Parathyroid adenoma (tissue), 2 donors: ENCODE measurements around the gene PPOX.

Experiments used
- H2AFZ ChIP-seq: fragments of 300-600 bp; sonication (generic); one replicate; pipeline ENCODE4 v1.7.0; 2017; ENCODE audit warnings: antibody characterized with exemption, mild to moderate bottlenecking
- H3K27ac ChIP-seq: fragments of 300-600 bp; sonication (generic); one replicate; pipeline ENCODE4 v1.7.0; 2017
- H3K27me3 ChIP-seq: fragments of 300-600 bp; sonication (generic); one replicate; pipeline ENCODE4 v1.7.0; 2017; ENCODE audit warnings: low read length; ENCODE audit not compliant: control insufficient read depth, insufficient read depth
- H3K36me3 ChIP-seq: fragments of 300-600 bp; sonication (generic); one replicate; pipeline ENCODE4 v1.7.0; 2017; ENCODE audit warnings: low read length; ENCODE audit not compliant: control insufficient read depth, insufficient read depth
- H3K4me1 ChIP-seq: fragments of 300-600 bp; sonication (generic); one replicate; pipeline ENCODE4 v1.7.0; 2017; ENCODE audit warnings: control low read depth
- H3K4me2 ChIP-seq: fragments of 300-600 bp; sonication (generic); one replicate; pipeline ENCODE4 v1.7.0; 2017; ENCODE audit warnings: low read length
- H3K4me3 ChIP-seq: fragments of 300-600 bp; sonication (generic); one replicate; pipeline ENCODE4 v1.7.0; 2017; ENCODE audit warnings: low read depth, low read length
- H3K79me2 ChIP-seq: fragments of 300-600 bp; sonication (generic); one replicate; pipeline ENCODE4 v1.7.0; 2017; ENCODE audit warnings: control low read depth
- H3K9ac ChIP-seq: fragments of 300-600 bp; sonication (generic); one replicate; pipeline ENCODE4 v1.7.0; 2017; ENCODE audit warnings: mild to moderate bottlenecking
- H3K9me3 ChIP-seq: fragments of 300-600 bp; sonication (generic); one replicate; pipeline ENCODE4 v1.7.0; 2017; ENCODE audit warnings: low read length; ENCODE audit not compliant: control insufficient read depth
- CTCF ChIP-seq: fragments of 300-600 bp; sonication (generic); IDR thresholded peaks from one replicate; pipeline ENCODE4 v1.7.0; 2017; ENCODE audit warnings: antibody characterized with exemption, mild to moderate bottlenecking
- donor health status: primary hyperparathyroidism.

Gene PPOX

DNA sequence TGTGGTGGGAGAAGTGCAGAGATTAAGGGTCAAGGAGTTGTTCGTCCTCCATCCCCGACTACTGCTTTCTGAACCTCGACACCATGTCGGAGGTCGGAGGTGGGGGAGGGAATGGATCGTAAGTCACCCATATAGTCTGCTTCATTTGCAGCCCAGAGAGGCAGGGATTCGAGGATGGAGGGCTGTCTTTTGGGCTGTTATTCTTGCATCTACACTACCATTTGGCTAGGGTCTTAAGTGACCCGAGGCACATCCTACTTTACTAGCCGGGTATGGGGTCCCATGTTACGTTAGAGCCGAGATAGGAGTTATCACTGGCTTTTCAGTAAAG, 6.3 kb upstream of the PPOX start:
- peaks cover 4% of the 10 kb centered on the region for H3K79me2 ChIP-seq
- no peak for TF ChIP-seq CTCF
- peak overlapping the region; percentile 94 for H3K4me3 ChIP-seq
- H3K9me3 ChIP-seq, result no peaks in the 10 kb centered on the region
- H3K4me1 ChIP-seq, result no peaks in the 10 kb centered on the region
- peak overlapping the region; percentile 87 for H2AFZ ChIP-seq
- H3K36me3 ChIP-seq, result no peaks in the 10 kb centered on the region
- peak overlapping the region; percentile 91 for H3K27ac ChIP-seq
- H3K9ac ChIP-seq, result peak overlapping the region; percentile 37
- H3K27me3 ChIP-seq, result no peaks in the 10 kb centered on the region
- H3K4me2 ChIP-seq, result peak overlapping the region; percentile 69

- Histone ChIP-seq H3K9me3 (no peaks in the 10 kb centered on the region), H3K4me1 (no peaks in the 10 kb centered on the region), H3K4me2 (peak overlapping the region; percentile 69), H3K79me2 (peaks cover 4% of the 10 kb centered on the region), H3K36me3 (no peaks in the 10 kb centered on the region), H3K27me3 (no peaks in the 10 kb centered on the region), H3K9ac (no peak overlapping the region), H3K4me3 (peak overlapping the region; percentile 94), H2AFZ (no peak overlapping the region), H3K27ac (no peak overlapping the region)
- TF ChIP-seq CTCF, result no peak
Observed at GRCh38 chr1:161160671-161161145, 5.5 kb upstream of the PPOX start.

DNA sequence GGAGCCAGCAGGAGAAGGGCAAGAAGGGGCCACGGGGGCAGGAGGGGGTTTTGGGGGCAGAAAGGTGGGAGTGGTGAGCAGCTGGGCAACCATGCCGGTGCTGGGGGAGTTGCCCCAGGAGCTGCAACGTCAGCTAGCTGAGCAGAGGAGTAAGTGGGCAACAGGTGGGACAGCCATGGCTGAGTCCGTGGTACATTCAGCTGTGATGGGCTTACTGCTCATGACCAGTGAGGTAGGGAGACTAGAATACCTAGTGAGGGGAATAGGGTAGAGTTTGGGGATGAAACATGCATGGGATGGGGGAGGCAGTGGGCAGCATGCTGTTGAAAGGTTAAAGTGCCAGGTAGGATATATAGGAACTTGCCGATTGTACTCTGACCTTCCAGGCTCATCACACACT, 4.6 kb upstream of the PPOX start:
- Histone ChIP-seq H3K27me3 (no peaks in the 10 kb centered on the region), H3K27ac (no peak overlapping the region), H3K9me3 (no peaks in the 10 kb centered on the region), H3K79me2 (peaks cover 4% of the 10 kb centered on the region), H3K4me3 (no peak overlapping the region), H2AFZ (no peak overlapping the region), H3K36me3 (no peaks in the 10 kb centered on the region), H3K4me2 (no peak overlapping the region), H3K4me1 (no peaks in the 10 kb centered on the region), H3K9ac (no peak overlapping the region)
- no peak for TF ChIP-seq CTCF

DNA sequence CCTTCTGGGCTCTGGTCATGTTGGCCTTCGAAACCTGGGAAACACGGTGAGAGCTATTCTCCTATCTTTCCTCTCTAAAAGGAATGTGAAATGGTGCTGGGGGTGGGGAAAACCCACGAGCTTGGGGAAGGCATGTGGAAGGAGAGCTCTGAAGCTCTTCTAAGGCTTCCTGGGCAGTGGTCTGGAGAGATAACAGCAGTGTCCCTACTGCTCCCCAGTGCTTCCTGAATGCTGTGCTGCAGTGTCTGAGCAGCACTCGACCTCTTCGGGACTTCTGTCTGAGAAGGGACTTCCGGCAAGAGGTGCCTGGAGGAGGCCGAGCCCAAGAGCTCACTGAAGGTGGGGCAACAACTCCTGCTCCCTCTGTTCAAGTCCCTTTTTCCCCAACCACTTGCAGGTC, 4.2 kb upstream of the PPOX start:
- Histone ChIP-seq H3K4me1 (no peaks in the 10 kb centered on the region), H3K79me2 (peaks cover 4% of the 10 kb centered on the region), H3K9me3 (no peaks in the 10 kb centered on the region), H3K36me3 (no peaks in the 10 kb centered on the region), H3K27me3 (no peaks in the 10 kb centered on the region), H3K9ac (no peak overlapping the region), H3K4me3 (no peak overlapping the region), H2AFZ (no peak overlapping the region), H3K27ac (no peak overlapping the region), H3K4me2 (no peak overlapping the region)
- TF ChIP-seq CTCF, result no peak

- no peaks in the 10 kb centered on the region for H3K9me3 ChIP-seq
- no peak overlapping the region for H3K27ac ChIP-seq
- no peak overlapping the region for H2AFZ ChIP-seq
- TF ChIP-seq CTCF, result no peak
- no peaks in the 10 kb centered on the region for H3K36me3 ChIP-seq
- H3K79me2 ChIP-seq, result peaks cover 4% of the 10 kb centered on the region
- H3K4me2 ChIP-seq, result no peak overlapping the region
- H3K27me3 ChIP-seq, result no peaks in the 10 kb centered on the region
- no peak overlapping the region for H3K4me3 ChIP-seq
- no peaks in the 10 kb centered on the region for H3K4me1 ChIP-seq
- no peak overlapping the region for H3K9ac ChIP-seq
Observed at GRCh38 chr1:161162806-161163205, 3.4 kb upstream of the PPOX start.
